SK-N-SH treated with all-trans-retinoic acid at 6 μM for 48 hours (cell line): ENCODE measurements around the gene VASN.

Experiments
- ATAC-seq: fragments of 200-7000 bp; cut with Tn5 transposase; 3 replicates; pipeline ENCODE4 v1.9.1; 2020; ENCODE audit warnings: mild to moderate bottlenecking, moderate library complexity
- ARNTL ChIP-seq: fragments of 450-650 bp; formaldehyde crosslinking; IDR thresholded peaks from 2 replicates; pipeline ENCODE4 v1.5.0; 2020; ENCODE audit warnings: low read depth, mild to moderate bottlenecking, moderate library complexity, borderline replicate concordance
- BACH2 ChIP-seq: fragments of 250-450 bp; sonication (Bioruptor Pico); IDR thresholded peaks from 2 replicates; pipeline ENCODE4 v1.9.0; 2021; ENCODE audit warnings: mild to moderate bottlenecking, borderline replicate concordance
- CSDC2 ChIP-seq: fragments of 250-450 bp; sonication (Bioruptor Pico); IDR thresholded peaks from 2 replicates; pipeline ENCODE4 v1.5.0; 2020; ENCODE audit warnings: mild to moderate bottlenecking, moderate library complexity
- ESRRG ChIP-seq: fragments of 250-450 bp; sonication (Bioruptor Pico); IDR thresholded peaks from 2 replicates; pipeline ENCODE4 v1.6.1; 2021; ENCODE audit warnings: mild to moderate bottlenecking
- GLIS3 ChIP-seq: fragments of 250-450 bp; sonication (Bioruptor Pico); IDR thresholded peaks from 2 replicates; pipeline ENCODE4 v1.5.0; 2020; ENCODE audit warnings: mild to moderate bottlenecking, moderate library complexity
- ISL1 ChIP-seq: fragments of 250-450 bp; sonication (Bioruptor Pico); IDR thresholded peaks from 2 replicates; pipeline ENCODE4 v2.1.2; 2022; ENCODE audit warnings: mild to moderate bottlenecking, moderate library complexity
- OSR1 ChIP-seq: fragments of 250-450 bp; sonication (Bioruptor Pico); IDR thresholded peaks from 2 replicates; pipeline ENCODE4 v1.8.0; 2022; ENCODE audit warnings: moderate library complexity, mild to moderate bottlenecking, inconsistent platforms
- RARB ChIP-seq: fragments of 250-450 bp; sonication (Bioruptor Pico); IDR thresholded peaks from 2 replicates; pipeline ENCODE4 v1.8.0; 2021; ENCODE audit warnings: mild to moderate bottlenecking, moderate library complexity
- SNAI2 ChIP-seq: fragments of 250-450 bp; sonication (Bioruptor Pico); IDR thresholded peaks from 2 replicates; pipeline ENCODE4 v1.5.0; 2020; ENCODE audit warnings: mild to moderate bottlenecking, moderate library complexity
- TCF4 ChIP-seq: fragments of 250-450 bp; sonication (Bioruptor Pico); IDR thresholded peaks from 2 replicates; pipeline ENCODE4 v1.8.0; 2021; ENCODE audit warnings: mild to moderate bottlenecking, moderate library complexity, borderline replicate concordance
- TOX ChIP-seq: fragments of 250-450 bp; sonication (Bioruptor Pico); IDR thresholded peaks from 2 replicates; pipeline ENCODE4 v1.8.0; 2021; ENCODE audit warnings: mild to moderate bottlenecking, moderate library complexity, borderline replicate concordance
- TSHZ2 ChIP-seq: fragments of 250-450 bp; sonication (Bioruptor Pico); IDR thresholded peaks from 2 replicates; pipeline ENCODE4 v1.5.0; 2020; ENCODE audit warnings: mild to moderate bottlenecking, moderate library complexity
- ZC3H10 ChIP-seq: fragments of 250-450 bp; sonication (Bioruptor Pico); IDR thresholded peaks from 2 replicates; pipeline ENCODE4 v1.5.1; 2021; ENCODE audit warnings: mild to moderate bottlenecking, moderate library complexity
- ZFP30 ChIP-seq: fragments of 450-650 bp; formaldehyde crosslinking; IDR thresholded peaks from 2 replicates; pipeline ENCODE4 v1.5.0; 2022; ENCODE audit warnings: mild to moderate bottlenecking, moderate library complexity
- ZNF565 ChIP-seq: fragments of 450-650 bp; formaldehyde crosslinking; conservative IDR thresholded peaks from 2 replicates; pipeline ENCODE4 v1.5.0; 2020; ENCODE audit warnings: low read depth, mild to moderate bottlenecking, moderate library complexity
- ZNF70 ChIP-seq: fragments of 450-650 bp; formaldehyde crosslinking; IDR thresholded peaks from 2 replicates; pipeline ENCODE4 v1.5.0; 2020; ENCODE audit warnings: mild to moderate bottlenecking, moderate library complexity
- ZNF8 ChIP-seq: fragments of 450-650 bp; formaldehyde crosslinking; IDR thresholded peaks from 2 replicates; pipeline ENCODE4 v1.5.0; 2020; ENCODE audit warnings: mild to moderate bottlenecking, moderate library complexity
- TF ChIP-seq, protein P1 (sequence below): fragments of 250-450 bp; sonication (Bioruptor Pico); IDR thresholded peaks from 2 replicates; pipeline ENCODE4 v1.8.0; 2020; ENCODE audit warnings: mild to moderate bottlenecking, moderate library complexity, borderline replicate concordance
- TF ChIP-seq, protein P2 (sequence below): fragments of 250-450 bp; sonication (Bioruptor Pico); IDR thresholded peaks from 2 replicates; pipeline ENCODE4 v1.5.1; 2020; ENCODE audit warnings: low read depth, mild to moderate bottlenecking, moderate library complexity
- TF ChIP-seq, protein P3 (sequence below): fragments of 250-450 bp; sonication (Bioruptor Pico); IDR thresholded peaks from 2 replicates; pipeline ENCODE4 v1.5.1; 2021; ENCODE audit warnings: mild to moderate bottlenecking, moderate library complexity
- TF ChIP-seq, protein P4 (sequence below): fragments of 250-450 bp; sonication (Bioruptor Pico); IDR thresholded peaks from 2 replicates; pipeline ENCODE4 v1.8.0; 2021; ENCODE audit warnings: low read depth, mild to moderate bottlenecking, moderate library complexity, borderline replicate concordance

VASN gene

GRCh38 chr16:4380119-4381063 is 8.7 kb downstream of the VASN start (continued):
- TF ChIP-seq, protein P1, sequence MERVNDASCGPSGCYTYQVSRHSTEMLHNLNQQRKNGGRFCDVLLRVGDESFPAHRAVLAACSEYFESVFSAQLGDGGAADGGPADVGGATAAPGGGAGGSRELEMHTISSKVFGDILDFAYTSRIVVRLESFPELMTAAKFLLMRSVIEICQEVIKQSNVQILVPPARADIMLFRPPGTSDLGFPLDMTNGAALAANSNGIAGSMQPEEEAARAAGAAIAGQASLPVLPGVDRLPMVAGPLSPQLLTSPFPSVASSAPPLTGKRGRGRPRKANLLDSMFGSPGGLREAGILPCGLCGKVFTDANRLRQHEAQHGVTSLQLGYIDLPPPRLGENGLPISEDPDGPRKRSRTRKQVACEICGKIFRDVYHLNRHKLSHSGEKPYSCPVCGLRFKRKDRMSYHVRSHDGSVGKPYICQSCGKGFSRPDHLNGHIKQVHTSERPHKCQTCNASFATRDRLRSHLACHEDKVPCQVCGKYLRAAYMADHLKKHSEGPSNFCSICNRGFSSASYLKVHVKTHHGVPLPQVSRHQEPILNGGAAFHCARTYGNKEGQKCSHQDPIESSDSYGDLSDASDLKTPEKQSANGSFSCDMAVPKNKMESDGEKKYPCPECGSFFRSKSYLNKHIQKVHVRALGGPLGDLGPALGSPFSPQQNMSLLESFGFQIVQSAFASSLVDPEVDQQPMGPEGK = no peak

- no peak for ATAC-seq
- no peak for TF ChIP-seq TCF4 (CRISPR knock-in tag)
- no peak for TF ChIP-seq RARB
- TF ChIP-seq ZNF8 (CRISPR knock-in tag) = no peak
- TF ChIP-seq, protein P2, sequence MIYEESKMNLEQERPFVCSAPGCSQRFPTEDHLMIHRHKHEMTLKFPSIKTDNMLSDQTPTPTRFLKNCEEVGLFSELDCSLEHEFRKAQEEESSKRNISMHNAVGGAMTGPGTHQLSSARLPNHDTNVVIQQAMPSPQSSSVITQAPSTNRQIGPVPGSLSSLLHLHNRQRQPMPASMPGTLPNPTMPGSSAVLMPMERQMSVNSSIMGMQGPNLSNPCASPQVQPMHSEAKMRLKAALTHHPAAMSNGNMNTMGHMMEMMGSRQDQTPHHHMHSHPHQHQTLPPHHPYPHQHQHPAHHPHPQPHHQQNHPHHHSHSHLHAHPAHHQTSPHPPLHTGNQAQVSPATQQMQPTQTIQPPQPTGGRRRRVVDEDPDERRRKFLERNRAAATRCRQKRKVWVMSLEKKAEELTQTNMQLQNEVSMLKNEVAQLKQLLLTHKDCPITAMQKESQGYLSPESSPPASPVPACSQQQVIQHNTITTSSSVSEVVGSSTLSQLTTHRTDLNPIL (CRISPR knock-in tag) = no peak
Measured at GRCh38 chr16:4381072-4381934, 9.7 kb downstream of the VASN start.

DNA sequence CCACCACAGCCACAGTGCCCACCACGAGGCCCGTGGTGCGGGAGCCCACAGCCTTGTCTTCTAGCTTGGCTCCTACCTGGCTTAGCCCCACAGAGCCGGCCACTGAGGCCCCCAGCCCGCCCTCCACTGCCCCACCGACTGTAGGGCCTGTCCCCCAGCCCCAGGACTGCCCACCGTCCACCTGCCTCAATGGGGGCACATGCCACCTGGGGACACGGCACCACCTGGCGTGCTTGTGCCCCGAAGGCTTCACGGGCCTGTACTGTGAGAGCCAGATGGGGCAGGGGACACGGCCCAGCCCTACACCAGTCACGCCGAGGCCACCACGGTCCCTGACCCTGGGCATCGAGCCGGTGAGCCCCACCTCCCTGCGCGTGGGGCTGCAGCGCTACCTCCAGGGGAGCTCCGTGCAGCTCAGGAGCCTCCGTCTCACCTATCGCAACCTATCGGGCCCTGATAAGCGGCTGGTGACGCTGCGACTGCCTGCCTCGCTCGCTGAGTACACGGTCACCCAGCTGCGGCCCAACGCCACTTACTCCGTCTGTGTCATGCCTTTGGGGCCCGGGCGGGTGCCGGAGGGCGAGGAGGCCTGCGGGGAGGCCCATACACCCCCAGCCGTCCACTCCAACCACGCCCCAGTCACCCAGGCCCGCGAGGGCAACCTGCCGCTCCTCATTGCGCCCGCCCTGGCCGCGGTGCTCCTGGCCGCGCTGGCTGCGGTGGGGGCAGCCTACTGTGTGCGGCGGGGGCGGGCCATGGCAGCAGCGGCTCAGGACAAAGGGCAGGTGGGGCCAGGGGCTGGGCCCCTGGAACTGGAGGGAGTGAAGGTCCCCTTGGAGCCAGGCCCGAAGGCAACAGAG is 10.5 kb downstream of the VASN start:
- ATAC-seq = no peak
- TF ChIP-seq CSDC2 (CRISPR knock-in tag) = no peak
- TF ChIP-seq ZFP30 (CRISPR knock-in tag) = no peak
- no peak for TF ChIP-seq ZC3H10 (CRISPR knock-in tag)
- TF ChIP-seq ESRRG (CRISPR knock-in tag) = no peak
- TF ChIP-seq, protein P3, sequence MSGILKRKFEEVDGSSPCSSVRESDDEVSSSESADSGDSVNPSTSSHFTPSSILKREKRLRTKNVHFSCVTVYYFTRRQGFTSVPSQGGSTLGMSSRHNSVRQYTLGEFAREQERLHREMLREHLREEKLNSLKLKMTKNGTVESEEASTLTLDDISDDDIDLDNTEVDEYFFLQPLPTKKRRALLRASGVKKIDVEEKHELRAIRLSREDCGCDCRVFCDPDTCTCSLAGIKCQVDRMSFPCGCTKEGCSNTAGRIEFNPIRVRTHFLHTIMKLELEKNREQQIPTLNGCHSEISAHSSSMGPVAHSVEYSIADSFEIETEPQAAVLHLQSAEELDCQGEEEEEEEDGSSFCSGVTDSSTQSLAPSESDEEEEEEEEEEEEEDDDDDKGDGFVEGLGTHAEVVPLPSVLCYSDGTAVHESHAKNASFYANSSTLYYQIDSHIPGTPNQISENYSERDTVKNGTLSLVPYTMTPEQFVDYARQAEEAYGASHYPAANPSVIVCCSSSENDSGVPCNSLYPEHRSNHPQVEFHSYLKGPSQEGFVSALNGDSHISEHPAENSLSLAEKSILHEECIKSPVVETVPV (CRISPR knock-in tag) = no peak
- TF ChIP-seq TOX = no peak
- TF ChIP-seq GLIS3 (CRISPR knock-in tag) = no peak
- TF ChIP-seq, protein P1 = no peak
- TF ChIP-seq TSHZ2 (CRISPR knock-in tag) = no peak
- TF ChIP-seq ARNTL = no peak
- TF ChIP-seq BACH2 = no peak
- TF ChIP-seq ZNF70 (CRISPR knock-in tag) = no peak
- TF ChIP-seq TCF4 (CRISPR knock-in tag) = no peak
- TF ChIP-seq ZNF565 (CRISPR knock-in tag) = no peak
- TF ChIP-seq, protein P4, sequence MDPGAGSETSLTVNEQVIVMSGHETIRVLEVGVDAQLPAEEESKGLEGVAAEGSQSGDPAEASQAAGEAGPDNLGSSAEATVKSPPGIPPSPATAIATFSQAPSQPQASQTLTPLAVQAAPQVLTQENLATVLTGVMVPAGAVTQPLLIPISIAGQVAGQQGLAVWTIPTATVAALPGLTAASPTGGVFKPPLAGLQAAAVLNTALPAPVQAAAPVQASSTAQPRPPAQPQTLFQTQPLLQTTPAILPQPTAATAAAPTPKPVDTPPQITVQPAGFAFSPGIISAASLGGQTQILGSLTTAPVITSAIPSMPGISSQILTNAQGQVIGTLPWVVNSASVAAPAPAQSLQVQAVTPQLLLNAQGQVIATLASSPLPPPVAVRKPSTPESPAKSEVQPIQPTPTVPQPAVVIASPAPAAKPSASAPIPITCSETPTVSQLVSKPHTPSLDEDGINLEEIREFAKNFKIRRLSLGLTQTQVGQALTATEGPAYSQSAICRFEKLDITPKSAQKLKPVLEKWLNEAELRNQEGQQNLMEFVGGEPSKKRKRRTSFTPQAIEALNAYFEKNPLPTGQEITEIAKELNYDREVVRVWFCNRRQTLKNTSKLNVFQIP (CRISPR knock-in tag) = no peak
- TF ChIP-seq ZNF8 (CRISPR knock-in tag) = no peak
- TF ChIP-seq, protein P2 (CRISPR knock-in tag) = no peak
- no peak for TF ChIP-seq OSR1 (CRISPR knock-in tag)
- TF ChIP-seq SNAI2 = no peak
- TF ChIP-seq ISL1 (CRISPR knock-in tag) = no peak
